Calu3 (cell line): Measurements from ENCODE around the gene ZNF540. TPM values are rescaled to one million over a fixed set of nuclear protein-coding genes. Genes with fewer than 3 reads are reported as not detected.

Source experiments
- Bru-seq: library from RNA; stranded (reverse); fragments of 400-500 nt; gene quantifications from one replicate; lab custom pipeline; 2021; lab: Mats Ljungman, UMichigan
- BruChase-seq, 2 experiments: library from RNA; stranded (reverse); fragments of 400-500 nt; gene quantifications; one replicate each; lab custom pipeline; 2021; lab: Mats Ljungman, UMichigan
- BruUV-seq: library from RNA; stranded (reverse); fragments of 400-500 nt; replicated peaks from 2 replicates; lab custom pipeline; 2021; lab: Mats Ljungman, UMichigan
- CTCF ChIA-PET: fragments of 300-600 bp; sonication (Branson Sonifier 250); formaldehyde crosslinking; loops from one replicate; lab custom pipeline; 2022; ENCODE audit warnings: antibody characterized with exemption; lab: Charles Lee
- DNase-seq: peaks from one replicate; pipeline ENCODE4 v3.0.0; 2022
- H3K27ac Mint-ChIP-seq: one replicate; pipeline ENCODE4 v1.8.0; 2022; ENCODE audit warnings: mixed read lengths; ENCODE audit not compliant: unreplicated experiment
- H3K27me3 Mint-ChIP-seq: one replicate; pipeline ENCODE4 v1.8.0; 2022; ENCODE audit warnings: mixed read lengths; ENCODE audit not compliant: unreplicated experiment
- H3K36me3 Mint-ChIP-seq: one replicate; pipeline ENCODE4 v1.8.0; 2022; ENCODE audit warnings: mild to moderate bottlenecking, moderate library complexity, mixed read lengths; ENCODE audit not compliant: insufficient read depth, unreplicated experiment
- H3K4me1 Mint-ChIP-seq: one replicate; pipeline ENCODE4 v1.8.0; 2022; ENCODE audit warnings: mild to moderate bottlenecking, low read depth, mixed read lengths; ENCODE audit not compliant: unreplicated experiment
- H3K4me3 Mint-ChIP-seq: one replicate; pipeline ENCODE4 v1.8.0; 2022; ENCODE audit warnings: mild to moderate bottlenecking, low read depth, moderate library complexity, mixed read lengths; ENCODE audit not compliant: unreplicated experiment
- H3K9me3 Mint-ChIP-seq: one replicate; pipeline ENCODE4 v1.8.0; 2022; ENCODE audit warnings: low read depth, mixed read lengths; ENCODE audit not compliant: unreplicated experiment
- CTCF ChIP-seq: fragments of 200-600 bp; IDR thresholded peaks from one replicate; pipeline ENCODE4 v1.8.0; 2022; ENCODE audit warnings: antibody characterized with exemption; ENCODE audit not compliant: unreplicated experiment
- intact Hi-C: fragments of 100-400 bp; cut with micrococcal nuclease; formaldehyde crosslinking; loops from one replicate; pipeline ENCODE4 v1.10.0; 2022; ENCODE audit not compliant: unreplicated experiment
- long read RNA-seq: library from polyadenylated mRNA; stranded (forward); transcript quantifications from one replicate; pipeline ENCODE4 v2.0.0, GENCODE V29; 2022
- total RNA-seq: library from RNA; stranded (reverse); gene quantifications from 2 replicates; pipeline ENCODE4 v1.2.3, GENCODE V29; 2022

The ZNF540 gene
- total RNA-seq: 0.42 and 1.7 TPM in 2 replicates
- percentile 32 among the genes with signal in this experiment for Bru-seq, nascent RNA
- percentile 23 among the genes with signal in this experiment for BruChase-seq, experiment 1, labeled RNA remaining after a 6-hour chase
- BruChase-seq, experiment 2, labeled RNA remaining after a 2-hour chase: percentile 23 among the genes with signal in this experiment
- long read RNA-seq, partial matches to known transcripts: 0 of 19 reads
- long read RNA-seq, other reads (novel, unspliced or antisense): 19 of 19 reads

- peak within 1 kb of the TSS; percentile 97 for H3K4me3 Mint-ChIP-seq
- peak within 1 kb of the TSS; percentile 99 for H3K27ac Mint-ChIP-seq
- DNase-seq: peak; percentile 95
- peaks cover 26% of the 10 kb centered on the region for H3K36me3 Mint-ChIP-seq
- intact Hi-C loops: loop anchor here (1.0 to 10.0 kb wide), 3 partner anchors 60 to 180 kb away; partner anchors contain the start of genes ZNF569 and ZNF573
- H3K9me3 Mint-ChIP-seq: peaks cover 13% of the 10 kb centered on the region
- no peak for TF ChIP-seq CTCF
- no peaks in the 10 kb centered on the region for H3K27me3 Mint-ChIP-seq
- CTCF ChIA-PET: interaction anchor here (0.5 to 1.6 kb wide), 7 partner anchors 10 to 188 kb away, joined by 3 to 5 read pairs (median 3); partner anchors contain the start of genes ZNF569, ZNF573 and ZNF607
- no TSS peak for BruUV-seq
- H3K4me1 Mint-ChIP-seq: peaks cover 21% of the 10 kb centered on the region
Measured at GRCh38 chr19:37594304-37594981, at the start of gene ZNF540, which contains the start of gene ZNF571. TSS of gene ZNF540 (plus strand) at chr19:37594876. CDS start at chr19:37598448, 3,572 bp downstream. TSS of gene ZNF571 (minus strand) at chr19:37594792. CDS start at chr19:37586676, 8,116 bp downstream.

- TF ChIP-seq CTCF: no peak
- Mint-ChIP-seq H3K4me3 (no peak overlapping the region), H3K36me3 (no peaks in the 10 kb centered on the region), H3K27me3 (no peaks in the 10 kb centered on the region), H3K4me1 (no peaks in the 10 kb centered on the region), H3K27ac (no peak overlapping the region), H3K9me3 (peaks cover 28% of the 10 kb centered on the region)
- DNase-seq: no peak
- intact Hi-C loops: no loop called here
- BruUV-seq: no TSS peak
- CTCF ChIA-PET: no interaction called here
Measured at GRCh38 chr19:37551129-37551993, 43.3 kb upstream of the ZNF540 start.

- intact Hi-C loops: no loop called here
- H3K36me3 Mint-ChIP-seq: no peaks in the 10 kb centered on the region
- H3K9me3 Mint-ChIP-seq: peaks cover 26% of the 10 kb centered on the region
Measured at GRCh38 chr19:37563518-37563917, 31.2 kb upstream of the ZNF540 start.

More at GRCh38 chr19:37563518-37563917, 31.2 kb upstream of the ZNF540 start:
- TF ChIP-seq CTCF: no peak
- Mint-ChIP-seq H3K27ac (no peak overlapping the region), H3K4me3 (no peak overlapping the region), H3K4me1 (no peaks in the 10 kb centered on the region), H3K27me3 (no peaks in the 10 kb centered on the region)
- BruUV-seq: no TSS peak
- no peak for DNase-seq
- CTCF ChIA-PET: no interaction called here
